ENCODE data around the gene C2orf68. TPM values are rescaled to one million over a fixed set of nuclear protein-coding genes. Genes with fewer than 3 reads are reported as not detected.

C2orf68 gene
- total and polyA plus RNA-seq, 9 of the 15 experiments (the other 6 are each of a cell fraction or from before 2014, with no cell fraction given): 22.1 to 50.0 (median 31.8) TPM

- peak; percentile 78; the same call in 1 of the 2 replicates for TF ChIP-seq ATF6 (CRISPR knock-in tag; IDR thresholded peaks at IDR 0.05)
- peak; percentile 83 to 85 for TF ChIP-seq NRF1 (conservative IDR thresholded peaks at IDR 0.05 in 1 of 2, IDR thresholded peaks at IDR 0.05 in 1 of 2)
- TF ChIP-seq L3MBTL2 (IDR thresholded peaks at IDR 0.05): peak; percentile 71
- no peak for TF ChIP-seq BMI1 (IDR thresholded peaks at IDR 0.05; ENCODE audit: low read length)
- TF ChIP-seq TFAP4 (CRISPR knock-in tag; IDR thresholded peaks at IDR 0.05; ENCODE audit: borderline replicate concordance): no peak; the same call in 1 of the 2 replicates
- TF ChIP-seq XRCC5 (IDR thresholded peaks at IDR 0.05; ENCODE audit: low read depth, low read length): no peak
- TF ChIP-seq PATZ1 (CRISPR knock-in tag; IDR thresholded peaks at IDR 0.05; ENCODE audit: borderline replicate concordance): no peak
- TF ChIP-seq CBX8 (IDR thresholded peaks at IDR 0.05; ENCODE audit: borderline replicate concordance, extremely low read depth, low read depth, low read length, poor library complexity, severe bottlenecking): no peak
- TF ChIP-seq ELK3 (CRISPR knock-in tag; IDR thresholded peaks at IDR 0.05): no peak
- TF ChIP-seq MTA3 (IDR thresholded peaks at IDR 0.05; ENCODE audit: borderline replicate concordance): peak; percentile 90; the same call in 1 of the 2 replicates
- no peak for TF ChIP-seq MTA1 (IDR thresholded peaks at IDR 0.05; ENCODE audit: borderline replicate concordance)
- TF ChIP-seq HNRNPUL1 (IDR thresholded peaks at IDR 0.05; ENCODE audit: low read length): no peak
- no peak for TF ChIP-seq FOXJ2 (tag; IDR thresholded peaks at IDR 0.05)
- TF ChIP-seq CREM (IDR thresholded peaks at IDR 0.05; ENCODE audit: low read depth): peak; percentile 95
- TF ChIP-seq STAG1 (CRISPR knock-in tag; IDR thresholded peaks at IDR 0.05; ENCODE audit: borderline replicate concordance): no peak
- TF ChIP-seq DMBX1 (CRISPR knock-in tag; IDR thresholded peaks at IDR 0.05; ENCODE audit: borderline replicate concordance): no peak
- TF ChIP-seq RFX5 (IDR thresholded peaks at IDR 0.05; ENCODE audit: low read depth, low read length): no peak
- no peak for TF ChIP-seq FOSL1 (tag; conservative IDR thresholded peaks at IDR 0.05)
- TF ChIP-seq ERF (CRISPR knock-in tag; IDR thresholded peaks at IDR 0.05): 0 out of 2 replicates have a peak, but pooled peaks have one; percentile 76
- no peak for TF ChIP-seq TCF7 (IDR thresholded peaks at IDR 0.05; ENCODE audit: borderline replicate concordance)
- no peak for TF ChIP-seq ZKSCAN8 (CRISPR knock-in tag; IDR thresholded peaks at IDR 0.05)
- no peak for TF ChIP-seq MEF2D (tag; conservative IDR thresholded peaks at IDR 0.05; ENCODE audit: low read depth)
- TF ChIP-seq ZNF41 (CRISPR knock-in tag; conservative IDR thresholded peaks at IDR 0.05): no peak
These were observed 9.2 kb downstream of the C2orf68 start, which contains the start of gene TMEM150A (continued) for GRCh38 chr2:85602476-85603234.
